Measurements from ENCODE around the gene SLC15A3. TPM values are rescaled to one million over a fixed set of nuclear protein-coding genes. Genes with fewer than 3 reads are reported as not detected.

Gene SLC15A3
- polyA plus RNA-seq, 12 donors, result 14.1 to 49.0 (median 21.4) TPM; not detected in 1

- DNase-seq, result no peak
Measured at GRCh38 chr11:60950024-60950423, 2.0 kb downstream of the SLC15A3 start.

GRCh38 chr11:60948250-60948649 is 3.7 kb downstream of the SLC15A3 start:
- no peak for DNase-seq

- no peak for DNase-seq
Measured at GRCh38 chr11:60947700-60948099, 4.3 kb downstream of the SLC15A3 start.

- DNase-seq, result no peak
Measured at GRCh38 chr11:60946601-60947264, 5.2 kb downstream of the SLC15A3 start.

GRCh38 chr11:60945295-60945667 is 6.7 kb downstream of the SLC15A3 start:
- DNase-seq, result no peak

- no peak for DNase-seq
Measured at GRCh38 chr11:60944490-60945294, 7.3 kb downstream of the SLC15A3 start.

DNA sequence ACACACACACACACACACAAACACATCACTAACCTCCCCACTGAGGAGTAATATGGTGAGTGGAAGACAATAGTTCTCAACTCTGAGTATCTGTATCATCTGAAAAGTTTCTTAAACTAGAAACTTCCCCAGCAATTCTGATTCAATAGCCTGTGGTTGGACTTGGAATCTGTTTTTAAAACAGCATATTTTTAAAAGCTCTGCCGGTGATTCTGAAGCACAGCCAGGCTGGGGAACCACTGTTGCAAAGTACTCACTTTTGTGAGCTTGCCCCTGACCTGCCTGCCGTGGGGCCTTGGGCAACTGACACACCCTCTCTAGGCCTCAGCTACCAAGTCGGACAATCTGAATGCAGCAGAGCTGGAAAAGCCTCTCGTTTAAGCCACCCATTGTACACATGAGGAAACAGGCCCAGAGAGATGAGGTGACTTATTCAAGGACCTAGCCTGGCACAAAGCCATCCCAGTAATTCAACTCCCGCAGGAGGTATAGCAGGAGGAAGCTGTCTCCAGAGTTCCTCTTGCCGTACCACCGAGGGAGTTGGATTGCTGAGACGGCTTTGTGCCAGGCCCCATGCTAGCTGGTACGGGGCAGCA is 8.9 kb downstream of the SLC15A3 start:
- no peak for DNase-seq

DNA sequence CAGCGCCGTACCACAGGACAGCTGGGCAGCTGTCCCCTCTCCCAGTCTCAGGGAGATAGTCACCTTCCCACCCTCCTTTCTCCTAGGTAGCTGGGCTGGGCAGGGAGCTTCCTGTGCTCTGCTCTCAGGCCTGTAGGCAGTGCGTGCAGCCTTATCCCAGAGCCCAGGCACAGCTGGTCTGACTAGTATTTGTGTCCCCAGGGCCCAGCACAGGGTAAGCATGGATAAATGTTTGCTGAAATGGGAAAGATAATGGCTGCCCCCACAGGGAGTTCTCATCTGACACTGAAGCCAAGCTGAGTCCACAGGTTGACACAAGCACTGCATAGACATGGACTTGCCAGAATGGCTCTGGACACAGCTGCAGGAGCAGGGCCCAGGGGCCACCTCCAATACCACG is 9.8 kb downstream of the SLC15A3 start:
- no peak for DNase-seq

GRCh38 chr11:60941371-60942119 is 10.4 kb downstream of the SLC15A3 start:
- DNase-seq, result no peak

GRCh38 chr11:60939855-60940254 is 12.1 kb downstream of the SLC15A3 start:
- DNase-seq, result no peak

DNA sequence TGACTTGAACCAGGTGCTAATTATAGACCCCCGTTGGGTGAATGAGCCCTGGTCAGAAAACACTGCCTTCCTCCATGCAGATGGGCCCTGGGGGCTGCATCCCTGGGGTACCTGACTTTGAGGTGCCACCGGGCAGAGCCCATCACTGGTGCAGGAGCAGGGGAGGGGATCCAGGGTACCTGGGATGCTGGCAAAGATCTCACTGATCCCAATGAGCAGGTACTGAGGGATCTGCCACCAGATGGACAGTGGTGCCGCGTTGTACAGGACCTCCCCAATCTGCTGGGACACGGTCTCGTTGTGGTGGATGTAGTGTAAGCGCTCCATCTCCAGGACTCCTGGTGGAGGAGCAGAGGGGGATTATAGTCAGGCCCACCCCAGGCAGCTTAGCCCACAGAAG is 12.7 kb downstream of the SLC15A3 start:
- no peak for DNase-seq

DNA sequence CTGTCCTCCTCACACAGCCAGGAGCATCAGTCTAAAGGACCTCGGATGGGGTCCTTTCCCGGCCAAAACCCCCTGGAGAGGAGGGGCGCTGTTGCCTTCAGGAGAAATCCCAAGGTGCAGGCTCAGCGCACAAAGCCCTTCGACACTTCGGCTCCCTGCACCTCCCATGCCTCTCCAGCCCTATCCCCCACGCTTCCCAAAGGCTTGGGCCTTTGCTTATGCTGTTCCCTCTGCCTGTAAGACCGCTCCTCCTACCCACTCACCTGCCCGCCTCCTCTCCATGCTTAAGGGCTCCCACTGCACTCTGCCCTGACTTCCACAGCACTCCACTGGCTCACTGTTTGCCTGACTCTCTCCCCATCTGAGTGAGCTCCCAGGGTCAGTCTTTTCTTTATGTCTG is 13.5 kb downstream of the SLC15A3 start:
- no peak for DNase-seq

- DNase-seq, result no peak
Measured at GRCh38 chr11:60937811-60938210, 14.2 kb downstream of the SLC15A3 start.

- no peak for DNase-seq
Measured at GRCh38 chr11:60937144-60937527, 14.8 kb downstream of the SLC15A3 start.

DNA sequence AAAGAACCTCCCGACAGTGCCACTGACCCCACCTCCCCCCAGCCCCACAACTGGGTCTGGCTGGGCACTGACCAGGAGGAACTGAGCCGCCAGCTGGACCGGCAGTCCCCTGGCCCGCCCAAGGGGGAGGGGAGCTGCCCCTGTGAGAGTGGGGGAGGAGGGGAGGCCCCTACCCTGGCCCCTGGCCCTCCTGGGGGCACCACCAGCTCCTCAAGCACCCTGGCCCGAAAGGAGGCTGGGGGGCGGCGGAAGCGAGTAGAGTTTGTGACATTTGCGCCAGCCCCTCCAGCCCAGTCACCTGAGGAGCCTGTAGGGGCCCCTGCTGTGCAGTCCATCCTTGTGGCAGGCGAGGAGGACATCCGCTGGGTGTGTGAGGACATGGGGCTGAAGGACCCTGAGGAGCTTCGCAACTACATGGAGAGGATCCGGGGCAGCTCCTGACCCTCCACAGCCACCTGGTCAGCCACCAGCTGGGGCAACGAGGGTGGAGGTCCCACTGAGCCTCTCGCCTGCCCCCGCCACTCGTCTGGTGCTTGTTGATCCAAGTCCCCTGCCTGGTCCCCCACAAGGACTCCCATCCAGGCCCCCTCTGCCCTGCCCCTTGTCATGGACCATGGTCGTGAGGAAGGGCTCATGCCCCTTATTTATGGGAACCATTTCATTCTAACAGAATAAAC is 15.4 kb downstream of the SLC15A3 start:
- DNase-seq, result no peak

GRCh38 chr11:60935676-60936442 is 16.1 kb downstream of the SLC15A3 start:
- no peak for DNase-seq

DNA sequence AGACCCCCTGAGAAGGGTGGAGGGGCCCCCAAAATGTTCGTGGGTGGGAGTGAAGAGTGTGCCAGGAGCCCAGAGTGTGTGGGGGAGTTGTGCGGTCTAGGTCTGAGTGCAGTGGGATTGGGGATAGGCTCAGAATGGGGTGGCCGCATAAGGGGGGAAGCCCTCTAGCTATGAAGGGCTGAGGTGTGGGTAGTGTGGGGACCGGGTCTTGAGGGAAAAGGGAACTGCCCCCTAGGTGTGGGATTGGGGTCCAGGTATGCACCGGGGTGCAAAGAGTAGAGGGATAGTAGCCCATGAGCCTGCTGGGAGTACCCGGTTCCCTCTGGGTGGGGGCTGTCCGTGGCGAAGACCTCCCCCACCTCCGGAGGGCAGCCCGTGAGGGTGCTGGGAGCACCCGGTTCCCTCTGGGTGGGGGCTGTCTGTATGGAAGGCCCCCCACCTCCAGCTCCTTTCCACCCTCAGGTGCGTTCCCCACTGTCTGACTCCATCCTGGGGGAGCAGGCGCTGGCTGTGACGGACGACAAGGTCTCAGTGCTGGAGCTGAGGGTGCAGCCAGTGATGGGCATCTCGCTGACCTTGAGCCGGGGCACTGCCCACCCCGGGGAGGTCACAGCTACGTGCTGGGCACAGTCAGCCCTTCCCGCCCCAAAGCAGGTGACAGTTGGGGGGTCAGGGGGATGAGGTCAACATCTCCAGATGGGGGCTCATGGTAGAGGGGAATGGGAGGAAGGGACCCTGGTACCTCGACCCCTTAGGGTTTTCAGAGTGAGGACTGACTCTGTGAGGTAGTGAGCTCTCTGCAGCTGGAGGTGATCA is 17.0 kb downstream of the SLC15A3 start:
- DNase-seq, result no peak

DNA sequence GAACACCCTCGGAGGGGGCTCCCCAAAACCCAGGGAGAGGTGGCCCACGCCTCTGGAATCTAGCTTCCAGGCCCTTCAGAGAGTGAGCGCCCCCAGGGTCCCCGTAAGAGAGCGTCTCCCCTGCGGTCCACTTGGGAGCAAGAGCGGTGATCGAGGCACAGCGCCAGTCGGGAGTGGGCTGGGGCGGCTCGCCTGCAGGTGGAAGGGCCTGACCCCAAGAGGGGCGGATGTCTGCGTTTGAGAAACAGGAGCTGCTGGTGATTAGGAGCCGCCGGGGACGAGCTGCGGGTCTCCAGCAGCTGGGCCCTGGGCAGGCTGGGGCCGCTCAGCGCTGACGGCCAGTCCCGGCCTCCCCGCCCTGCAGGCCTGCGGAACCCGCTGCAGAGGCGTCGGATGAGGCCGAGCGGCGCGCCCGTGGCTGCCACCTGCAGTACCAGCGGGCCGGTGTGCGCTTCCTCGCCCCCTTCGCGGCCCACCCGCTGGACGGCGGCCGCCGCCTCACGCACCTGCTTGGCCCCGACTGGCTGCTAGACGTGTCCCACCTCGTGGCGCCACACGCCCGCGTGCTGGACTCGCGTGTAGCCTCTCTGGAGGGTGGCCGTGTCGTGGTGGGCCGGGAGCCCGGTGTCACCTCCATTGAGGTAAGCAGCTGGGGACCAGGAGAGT is 17.7 kb downstream of the SLC15A3 start:
- no peak for DNase-seq

- no peak for DNase-seq
Measured at GRCh38 chr11:60933416-60934123, 18.4 kb downstream of the SLC15A3 start.

All from muscle of arm (tissue), 12 donors.